GM12872 (cell line): Measurements from ENCODE around the gene CUEDC2.

Source experiments
- CTCF ChIP-seq: IDR thresholded peaks from 3 replicates; pipeline ENCODE4 v1.5.1; 2011; ENCODE audit warnings: low read depth, mild to moderate bottlenecking, low read length, moderate library complexity; ENCODE audit not compliant: insufficient read depth

Gene CUEDC2

DNA sequence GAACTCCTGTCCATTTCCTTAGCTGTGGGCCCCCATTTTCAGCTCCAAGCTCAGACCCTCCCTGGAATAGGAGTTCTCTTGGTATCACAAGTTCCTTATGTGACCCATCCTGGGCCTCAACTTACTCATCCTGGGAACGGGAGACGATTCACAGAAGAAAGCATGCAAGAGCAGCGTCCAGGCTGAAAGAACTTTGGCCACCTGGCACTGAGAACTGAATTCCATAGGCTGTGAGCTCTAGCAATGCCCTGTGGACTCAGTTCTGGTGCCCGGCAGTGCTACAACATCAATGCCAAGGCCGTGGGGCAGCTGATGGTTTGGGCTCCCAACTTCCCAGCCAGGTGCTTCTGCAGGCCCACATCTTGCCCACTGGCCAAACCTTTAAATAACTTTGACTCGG is 3.9 kb upstream of the CUEDC2 start:
- TF ChIP-seq CTCF, result no peak

- TF ChIP-seq CTCF, result no peak
These were observed 3.3 kb upstream of the CUEDC2 start for GRCh38 chr10:102435529-102436233.

GRCh38 chr10:102435133-102435497 is 2.7 kb upstream of the CUEDC2 start:
- TF ChIP-seq CTCF, result no peak

DNA sequence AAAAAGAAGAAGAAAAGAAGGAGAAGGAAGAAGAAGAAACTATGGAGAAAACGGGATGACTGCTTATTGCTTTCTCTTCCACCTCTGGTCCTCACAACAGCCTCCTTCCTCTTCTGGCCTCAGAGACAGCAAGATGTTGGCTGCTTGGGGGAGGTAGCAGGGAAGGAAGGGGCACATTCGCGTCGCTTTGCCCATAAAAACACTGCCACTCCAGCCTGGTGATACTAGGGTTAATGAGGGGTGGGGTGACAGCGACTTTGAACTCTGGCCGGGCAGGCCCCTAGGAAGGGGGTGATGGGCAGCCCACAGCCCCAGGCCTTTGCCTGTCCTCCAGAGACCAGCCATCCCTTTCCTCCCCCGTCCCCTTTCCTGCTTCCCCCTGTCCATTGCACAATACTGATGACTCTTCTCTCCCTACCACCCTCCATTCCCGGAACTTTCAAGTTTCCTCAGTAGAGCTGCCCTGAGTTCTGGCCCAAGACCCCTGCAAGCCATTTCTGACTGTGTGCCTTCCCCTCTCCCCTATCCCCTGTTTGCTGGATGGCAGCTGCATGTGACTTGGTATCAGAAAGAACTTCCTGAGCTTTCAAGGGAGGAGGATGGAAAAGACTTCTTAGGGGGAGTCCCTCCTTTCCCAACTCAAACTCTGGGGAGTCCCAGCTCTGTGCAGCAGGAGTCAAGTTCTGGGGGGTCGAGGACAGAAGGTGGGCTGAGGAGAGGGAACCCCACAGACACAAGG is 2.2 kb upstream of the CUEDC2 start:
- no peak for TF ChIP-seq CTCF

GRCh38 chr10:102433619-102434046 is 1.3 kb upstream of the CUEDC2 start:
- TF ChIP-seq CTCF, result no peak

DNA sequence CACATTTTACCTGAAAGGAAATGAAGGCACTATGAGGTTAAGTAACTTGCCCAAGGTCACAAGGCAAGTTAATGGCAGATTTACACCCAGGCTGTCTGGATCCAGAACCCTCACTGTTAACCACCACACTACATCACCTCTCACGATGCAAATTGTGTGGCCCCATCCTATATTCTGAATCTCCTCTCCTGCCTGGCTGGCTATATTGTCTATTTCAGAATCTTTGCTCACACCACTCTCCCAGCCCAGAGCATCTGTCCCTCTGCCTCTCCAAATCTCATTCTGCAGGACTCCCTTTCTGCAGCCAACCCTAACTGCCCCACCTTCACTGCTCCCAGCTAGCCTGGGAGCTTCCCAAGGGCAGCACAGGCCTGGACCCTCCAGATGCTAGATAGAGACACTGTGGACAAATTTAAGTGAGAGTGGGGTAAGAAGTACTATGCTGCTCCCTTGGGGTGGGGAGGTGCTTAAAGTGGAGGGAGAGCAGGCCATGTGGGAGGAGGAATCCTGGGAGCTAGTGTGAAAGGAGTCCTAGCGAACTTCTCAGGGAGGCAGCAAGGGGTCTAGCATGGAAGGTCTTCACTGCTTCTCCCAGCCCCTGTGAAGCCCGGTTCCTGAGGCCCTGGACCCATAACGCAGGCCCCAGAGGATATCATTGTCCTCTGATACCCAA is 786 bp downstream of the CUEDC2 start:
- no peak for TF ChIP-seq CTCF

- TF ChIP-seq CTCF, result no peak
These were observed 2.9 kb downstream of the CUEDC2 start for GRCh38 chr10:102429468-102429867.
